Stimulated activated CD8-positive, alpha-beta memory T cell treated with anti-CD3 and anti-CD28 coated beads, Interleukin-4, amount 100 ng/mL, for 48 hours (primary cell): ENCODE measurements around the gene PDXDC1.
"Not testable (repeated sequence)": the region's sequence is repeated elsewhere in the genome, so short reads cannot be mapped to it uniquely, and the experiment has no call there.

Source experiments
- DNase-seq: peaks from one replicate; pipeline ENCODE4 v3.0.0-alpha.2; 2020

Gene PDXDC1

GRCh38 chr16:14973785-14974322 is 972 bp upstream of the PDXDC1 start:
- not testable (repeated sequence) for DNase-seq

DNA sequence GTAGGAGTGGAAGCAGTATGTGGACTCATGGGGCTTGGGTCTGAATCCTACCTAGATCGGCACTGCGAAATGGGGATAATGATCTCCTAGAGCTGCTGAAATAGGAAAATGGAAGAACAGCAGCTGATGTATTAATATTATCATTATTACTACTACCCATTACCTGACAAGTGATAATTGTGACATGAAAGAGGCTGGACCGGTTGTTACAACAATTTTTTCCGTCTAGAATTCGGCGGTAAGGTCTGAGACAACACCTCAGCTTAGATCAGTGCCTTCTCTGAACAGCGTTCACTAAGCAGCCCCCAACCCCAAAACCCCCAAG is 533 bp upstream of the PDXDC1 start:
- not testable (repeated sequence) for DNase-seq

GRCh38 chr16:14975418-14976194 is 780 bp downstream of the PDXDC1 start:
- peak; percentile 75 for DNase-seq

DNA sequence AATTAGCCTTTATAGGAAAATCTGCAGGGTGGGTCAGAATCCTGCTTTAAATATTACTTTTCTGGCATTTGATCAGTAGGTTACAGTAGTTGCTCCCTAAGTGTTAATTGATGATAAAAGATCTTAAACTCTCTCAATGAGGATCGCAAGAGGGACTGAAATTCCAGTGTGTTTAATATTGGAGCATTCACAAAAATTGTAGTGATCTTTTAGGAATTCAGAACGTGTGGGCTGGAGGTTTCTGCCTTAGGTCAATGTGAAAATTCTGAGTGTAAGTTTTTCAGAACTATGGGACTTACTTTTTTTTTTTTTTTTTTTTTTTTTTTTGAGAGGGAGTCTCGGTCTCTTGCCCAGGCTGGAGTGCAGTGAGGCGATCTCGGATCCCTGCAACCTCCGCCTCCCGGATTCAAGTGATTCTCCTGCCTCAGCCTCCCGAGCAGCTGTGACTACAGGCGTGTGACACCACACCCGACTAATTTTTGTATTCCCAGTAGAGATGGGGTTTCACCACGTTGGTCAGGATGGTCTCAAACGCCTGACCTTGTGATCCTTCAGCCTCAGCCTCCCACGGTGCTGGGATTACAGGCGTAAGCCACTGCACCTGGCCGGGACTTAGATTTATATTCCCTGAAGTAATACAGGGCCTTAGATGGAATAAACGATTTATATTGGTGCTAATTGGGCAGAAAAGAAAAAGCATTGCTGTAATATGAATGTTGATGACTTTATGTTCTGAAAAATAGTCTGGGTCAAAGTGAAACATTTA is 2.3 kb downstream of the PDXDC1 start:
- DNase-seq = not testable (repeated sequence)

DNA sequence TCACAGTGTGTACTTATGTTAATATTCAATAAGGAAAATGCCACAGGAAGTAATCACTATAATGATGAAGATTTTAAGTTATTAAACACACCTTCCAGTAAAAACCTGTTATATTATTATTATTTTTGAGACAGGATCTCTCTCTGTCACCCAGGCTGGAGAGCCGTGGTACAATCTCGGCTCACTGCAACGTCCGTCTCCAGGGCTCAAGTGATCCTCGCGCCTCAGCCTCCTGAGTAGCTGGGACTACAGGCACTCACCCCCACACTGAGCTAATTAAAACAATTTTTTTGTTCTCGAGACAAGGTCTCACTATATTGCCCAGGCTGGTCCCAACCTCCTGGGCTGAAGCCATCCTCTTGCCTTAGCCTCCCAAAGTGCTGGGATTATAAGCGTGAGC is 3.5 kb downstream of the PDXDC1 start:
- not testable (repeated sequence) for DNase-seq

- DNase-seq = not testable (repeated sequence)
Measured at GRCh38 chr16:14978908-14979307, 4.1 kb downstream of the PDXDC1 start.

DNA sequence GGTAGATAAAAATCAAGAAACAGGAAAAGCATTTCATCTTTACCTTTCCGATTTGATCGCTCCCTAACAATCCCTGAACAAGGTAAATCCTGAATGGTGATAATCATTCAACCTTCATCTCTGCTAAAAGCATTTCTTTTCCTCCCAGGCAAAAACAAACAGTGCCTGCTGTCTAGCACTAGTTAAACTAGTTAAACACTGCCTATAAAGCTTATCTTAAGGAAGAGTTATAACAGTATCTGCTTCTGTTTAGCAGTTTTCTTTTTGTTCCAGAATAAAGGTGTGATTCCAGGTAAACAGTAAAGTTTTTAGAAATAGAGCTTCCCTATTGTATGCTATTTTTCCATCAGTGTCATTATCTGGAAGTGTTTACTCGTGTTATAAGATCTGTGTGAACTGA is 6.4 kb downstream of the PDXDC1 start:
- DNase-seq = not testable (repeated sequence)

DNA sequence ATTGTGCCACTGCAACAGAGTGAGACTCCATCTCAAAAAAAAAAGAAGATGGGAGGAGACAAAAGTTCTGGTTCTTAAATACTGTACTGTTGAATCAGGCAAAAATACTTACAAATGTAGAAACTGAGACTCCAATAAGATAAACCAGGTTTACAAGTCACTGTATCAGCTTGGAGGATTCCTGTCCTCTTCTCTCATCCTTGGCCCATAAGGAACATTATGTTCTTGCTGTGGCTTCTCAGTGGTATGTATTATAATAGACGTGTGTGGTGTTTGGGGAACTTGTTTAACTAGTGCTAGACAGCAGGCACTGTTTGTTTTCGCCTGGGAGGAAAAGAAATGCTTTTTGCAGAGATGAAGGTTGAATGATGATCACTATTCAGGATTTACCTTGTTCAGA is 7.7 kb downstream of the PDXDC1 start:
- DNase-seq = not testable (repeated sequence)

GRCh38 chr16:14988092-14988491 is 13.3 kb downstream of the PDXDC1 start:
- DNase-seq = not testable (repeated sequence)

GRCh38 chr16:14988661-14989191 is 13.9 kb downstream of the PDXDC1 start:
- DNase-seq = not testable (repeated sequence)

GRCh38 chr16:14989291-14990281 is 14.8 kb downstream of the PDXDC1 start:
- not testable (repeated sequence) for DNase-seq

GRCh38 chr16:14993277-14994151 is 18.7 kb downstream of the PDXDC1 start:
- not testable (repeated sequence) for DNase-seq

DNA sequence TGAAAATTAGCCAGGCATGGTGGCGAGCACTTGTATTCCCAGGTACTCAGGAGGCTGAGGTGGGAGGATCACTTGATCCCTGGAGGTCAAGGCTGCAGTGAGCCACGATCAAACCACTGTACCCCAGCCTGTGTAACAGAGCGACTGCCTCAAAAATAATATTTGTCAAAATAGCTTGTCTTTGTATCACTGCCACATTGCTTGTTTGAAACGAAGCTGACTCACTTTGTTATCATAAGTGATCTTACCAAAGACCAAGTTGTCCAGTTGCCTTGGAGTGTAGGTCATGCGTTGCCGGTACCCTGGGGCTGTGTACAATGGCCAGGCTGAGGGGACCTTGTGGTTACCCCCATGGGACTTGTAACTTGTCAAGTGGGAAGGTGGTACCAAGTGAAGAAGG is 21.9 kb downstream of the PDXDC1 start:
- not testable (repeated sequence) for DNase-seq

GRCh38 chr16:14998300-14998699 is 23.5 kb downstream of the PDXDC1 start:
- DNase-seq = not testable (repeated sequence)

DNA sequence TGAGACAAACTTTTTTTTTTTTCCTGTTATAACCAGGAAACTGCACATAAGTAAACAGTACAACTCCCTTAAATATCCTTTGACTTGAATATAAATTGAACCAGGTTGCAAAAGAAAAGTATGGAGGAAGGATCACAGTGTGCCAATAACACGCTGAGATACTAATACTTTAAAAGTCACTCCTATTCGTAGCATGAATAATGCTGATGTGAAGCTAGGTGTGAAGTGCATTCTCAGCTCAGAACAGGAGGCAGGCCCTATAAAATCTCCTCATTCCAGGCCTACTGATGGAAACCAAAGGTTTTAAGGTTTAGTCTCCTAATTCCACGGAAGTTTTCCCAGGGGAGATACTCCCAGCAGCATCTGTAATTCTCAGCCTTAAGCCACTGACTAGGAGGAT is 25.0 kb downstream of the PDXDC1 start:
- not testable (repeated sequence) for DNase-seq

- DNase-seq = not testable (repeated sequence)
Measured at GRCh38 chr16:15002448-15002847, 27.6 kb downstream of the PDXDC1 start.

GRCh38 chr16:15005357-15006132 is 30.7 kb downstream of the PDXDC1 start:
- not testable (repeated sequence) for DNase-seq

DNA sequence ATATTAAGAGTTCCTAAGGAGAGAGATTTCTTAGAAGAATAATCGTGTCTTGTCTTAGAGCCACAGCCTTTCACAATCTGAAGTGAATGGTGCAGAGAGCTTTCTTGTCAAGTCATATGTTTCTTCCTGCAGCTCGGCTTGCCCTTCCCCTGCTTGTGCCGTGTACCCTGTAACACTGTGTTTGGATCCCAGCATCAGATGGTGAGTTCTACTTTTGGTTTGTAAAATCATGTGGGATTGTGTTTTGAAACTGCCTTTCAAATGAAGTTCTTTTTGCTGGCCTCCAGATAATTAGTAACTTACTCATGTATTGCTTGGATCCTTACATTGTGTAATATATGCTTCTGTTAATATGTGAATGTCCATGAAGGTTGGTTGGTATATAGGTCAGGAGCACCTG is 33.8 kb downstream of the PDXDC1 start:
- DNase-seq = not testable (repeated sequence)

- not testable (repeated sequence) for DNase-seq
Measured at GRCh38 chr16:15012941-15013340, 38.1 kb downstream of the PDXDC1 start.

DNA sequence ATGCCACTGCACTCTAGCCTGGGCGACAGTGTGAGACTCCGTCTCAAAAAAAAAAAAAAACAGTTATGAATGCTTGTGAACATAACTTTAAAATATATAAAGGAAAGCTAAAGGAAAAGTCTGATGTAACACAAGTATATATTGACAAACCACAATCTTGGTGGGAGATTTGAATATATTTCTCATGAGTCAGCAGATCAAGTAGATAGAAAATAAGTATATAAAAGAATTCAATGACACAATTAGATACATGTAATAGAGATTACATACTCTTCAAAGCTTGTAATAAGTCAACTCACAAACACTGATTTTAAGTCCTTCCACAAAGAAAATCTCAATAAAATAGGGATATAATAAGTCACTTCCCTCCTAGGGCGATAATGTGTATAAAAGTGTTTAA is 40.8 kb downstream of the PDXDC1 start:
- not testable (repeated sequence) for DNase-seq
